ENCODE results near the gene ENAH.

DNA sequence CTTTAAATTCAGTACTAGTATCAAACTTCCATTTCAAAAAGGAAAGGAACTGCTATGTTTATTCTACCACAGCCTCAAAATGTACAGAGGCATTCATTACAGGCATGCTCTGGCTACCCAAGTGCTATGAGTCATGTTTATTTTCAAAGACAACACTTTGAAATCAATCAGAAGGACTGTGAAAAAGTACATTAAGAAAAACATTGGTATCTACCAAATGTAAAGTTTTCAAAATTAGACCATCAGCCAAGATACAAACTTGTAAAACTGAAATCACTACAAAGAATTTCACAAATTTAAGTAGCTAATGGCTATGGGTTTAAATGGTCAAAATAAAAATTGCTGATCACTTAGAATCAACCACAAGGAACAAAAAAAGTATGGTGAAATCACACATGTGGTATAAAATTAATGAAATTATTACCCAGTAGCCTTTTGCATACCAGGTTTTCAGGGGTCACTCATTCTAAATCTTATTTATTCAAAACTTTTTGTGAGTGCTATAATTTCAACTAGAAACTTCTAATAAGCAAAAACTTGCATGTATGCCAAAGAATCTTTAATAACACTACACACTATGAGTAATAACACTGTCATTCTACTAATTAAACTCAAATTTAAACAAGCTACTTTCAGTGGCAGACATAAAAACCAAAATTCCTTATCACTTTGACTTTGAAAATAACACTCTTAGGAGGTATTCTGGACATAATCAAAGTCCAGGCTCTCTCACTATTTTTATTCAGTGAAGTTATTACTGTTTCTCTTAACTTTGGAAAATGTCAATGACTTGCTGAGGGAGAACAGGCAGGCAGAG is 49.2 kb downstream of the ENAH start:
- TF ChIP-seq, protein P1, sequence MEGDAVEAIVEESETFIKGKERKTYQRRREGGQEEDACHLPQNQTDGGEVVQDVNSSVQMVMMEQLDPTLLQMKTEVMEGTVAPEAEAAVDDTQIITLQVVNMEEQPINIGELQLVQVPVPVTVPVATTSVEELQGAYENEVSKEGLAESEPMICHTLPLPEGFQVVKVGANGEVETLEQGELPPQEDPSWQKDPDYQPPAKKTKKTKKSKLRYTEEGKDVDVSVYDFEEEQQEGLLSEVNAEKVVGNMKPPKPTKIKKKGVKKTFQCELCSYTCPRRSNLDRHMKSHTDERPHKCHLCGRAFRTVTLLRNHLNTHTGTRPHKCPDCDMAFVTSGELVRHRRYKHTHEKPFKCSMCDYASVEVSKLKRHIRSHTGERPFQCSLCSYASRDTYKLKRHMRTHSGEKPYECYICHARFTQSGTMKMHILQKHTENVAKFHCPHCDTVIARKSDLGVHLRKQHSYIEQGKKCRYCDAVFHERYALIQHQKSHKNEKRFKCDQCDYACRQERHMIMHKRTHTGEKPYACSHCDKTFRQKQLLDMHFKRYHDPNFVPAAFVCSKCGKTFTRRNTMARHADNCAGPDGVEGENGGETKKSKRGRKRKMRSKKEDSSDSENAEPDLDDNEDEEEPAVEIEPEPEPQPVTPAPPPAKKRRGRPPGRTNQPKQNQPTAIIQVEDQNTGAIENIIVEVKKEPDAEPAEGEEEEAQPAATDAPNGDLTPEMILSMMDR (conservative IDR thresholded peaks at IDR 0.05 in 1 of 2, IDR thresholded peaks at IDR 0.05 in 1 of 2; ENCODE audit: low read depth in 1 of 2, low read length in 2 of 2), result no peak
- TF ChIP-seq EZH2 (IDR thresholded peaks at IDR 0.05; ENCODE audit: low read length, missing control alignments), result no peak

Data from fibroblast of lung (primary cell).